ENCODE data around the gene ZBTB47.

Gene ZBTB47

GRCh38 chr3:42652611-42653302, 740 bp upstream of the ZBTB47 start:
- DNase-seq (ENCODE audit: low read depth): no peak

- DNase-seq (ENCODE audit: low read depth): no peak
Observed at GRCh38 chr3:42653303-42653559, 266 bp upstream of the ZBTB47 start.

- no peak for DNase-seq (ENCODE audit: low read depth)
Observed at GRCh38 chr3:42654331-42655201, 1.1 kb downstream of the ZBTB47 start.

GRCh38 chr3:42655331-42655888, 1.9 kb downstream of the ZBTB47 start:
- no peak for DNase-seq (ENCODE audit: low read depth)

GRCh38 chr3:42655980-42656679, 2.6 kb downstream of the ZBTB47 start:
- no peak for DNase-seq (ENCODE audit: low read depth)

- no peak for DNase-seq (ENCODE audit: low read depth)
Observed at GRCh38 chr3:42656680-42657610, 3.4 kb downstream of the ZBTB47 start.

GRCh38 chr3:42657675-42658074, 4.2 kb downstream of the ZBTB47 start:
- no peak for DNase-seq (ENCODE audit: low read depth)

- DNase-seq (ENCODE audit: low read depth): no peak
Observed at GRCh38 chr3:42658091-42658770, 4.7 kb downstream of the ZBTB47 start.

GRCh38 chr3:42658771-42659390, 5.4 kb downstream of the ZBTB47 start:
- DNase-seq (ENCODE audit: low read depth): no peak

- no peak for DNase-seq (ENCODE audit: low read depth)
Observed at GRCh38 chr3:42659451-42660130, 6.1 kb downstream of the ZBTB47 start.

- DNase-seq (ENCODE audit: low read depth): no peak
Observed at GRCh38 chr3:42660131-42660715, 6.7 kb downstream of the ZBTB47 start.

- DNase-seq (ENCODE audit: low read depth): no peak
Observed at GRCh38 chr3:42660898-42661297, 7.4 kb downstream of the ZBTB47 start.

- DNase-seq (ENCODE audit: low read depth): no peak
Observed at GRCh38 chr3:42661593-42662022, 8.1 kb downstream of the ZBTB47 start.

- no peak for DNase-seq (ENCODE audit: low read depth)
Observed at GRCh38 chr3:42662037-42662812, 8.7 kb downstream of the ZBTB47 start.

GRCh38 chr3:42662813-42663535, 9.5 kb downstream of the ZBTB47 start:
- DNase-seq (ENCODE audit: low read depth): no peak

- no peak for DNase-seq (ENCODE audit: low read depth)
Observed at GRCh38 chr3:42663581-42664437, 10.3 kb downstream of the ZBTB47 start.

- no peak for DNase-seq (ENCODE audit: low read depth)
Observed at GRCh38 chr3:42664438-42664803, 10.9 kb downstream of the ZBTB47 start.

All from stimulated activated CD8-positive, alpha-beta memory T cell treated with anti-CD3 and anti-CD28 coated beads, Interleukin-4, amount 100 ng/mL, for 24 hours (primary cell).